ENCODE data around the gene ABCC2.

- TF ChIP-seq CTCF (IDR thresholded peaks at IDR 0.05) = no peak
- TF ChIP-seq POLR2A (IDR thresholded peaks at IDR 0.05) = no peak
Measured at GRCh38 chr10:99733366-99733765, 49.1 kb upstream of the ABCC2 start.
